Stimulated activated CD4-positive, alpha-beta T cell treated with anti-CD3 and anti-CD28 coated beads, Interleukin-15, amount 100 ng/mL, for 24 hours (primary cell): ENCODE measurements around the gene RPL23.
"Not testable (repeated sequence)": the region's sequence is repeated elsewhere in the genome, so short reads cannot be mapped to it uniquely, and the experiment has no call there.

Experiments used
- DNase-seq: peaks from one replicate; pipeline ENCODE4 v3.0.0-alpha.2; 2020

Gene RPL23

GRCh38 chr17:38867179-38867967 lies 13.9 kb upstream of the RPL23 start:
- peak; percentile 84 for DNase-seq

GRCh38 chr17:38864636-38865398 lies 11.3 kb upstream of the RPL23 start:
- no peak for DNase-seq

GRCh38 chr17:38861399-38861843 lies 7.9 kb upstream of the RPL23 start:
- no peak for DNase-seq

GRCh38 chr17:38857271-38857670 lies 3.8 kb upstream of the RPL23 start:
- DNase-seq, result no peak

GRCh38 chr17:38855101-38855714 lies 1.7 kb upstream of the RPL23 start:
- not testable (repeated sequence) for DNase-seq

- peak; percentile 30 for DNase-seq
These were observed 690 bp downstream of the RPL23 start for GRCh38 chr17:38852771-38853291.

- no peak for DNase-seq
These were observed 2.1 kb downstream of the RPL23 start for GRCh38 chr17:38851434-38851833.

- DNase-seq, result no peak
These were observed 3.1 kb downstream of the RPL23 start for GRCh38 chr17:38850374-38850773.

- DNase-seq, result peak; percentile 13
These were observed 4.4 kb downstream of the RPL23 start for GRCh38 chr17:38848939-38849605.

- DNase-seq, result no peak
These were observed 5.0 kb downstream of the RPL23 start for GRCh38 chr17:38848557-38848891.

- DNase-seq, result peak; percentile 17
These were observed 9.2 kb downstream of the RPL23 start for GRCh38 chr17:38844261-38844757.

GRCh38 chr17:38825762-38826247 lies 27.7 kb downstream of the RPL23 start:
- no peak for DNase-seq

GRCh38 chr17:38824899-38825761 lies 28.4 kb downstream of the RPL23 start, which contains the start of gene CWC25:
Gene CWC25, minus strand, starts transcription at chr17:38825321. Its CDS starts 138 bp downstream, at chr17:38825183.
- DNase-seq, result peak; percentile 93

- peak; percentile 31 for DNase-seq
These were observed 37.8 kb downstream of the RPL23 start for GRCh38 chr17:38815576-38816193.

GRCh38 chr17:38809828-38810227 lies 43.7 kb downstream of the RPL23 start:
- DNase-seq, result no peak

- DNase-seq, result no peak
These were observed 53.2 kb downstream of the RPL23 start for GRCh38 chr17:38800237-38800760.

GRCh38 chr17:38799501-38800236 lies 53.9 kb downstream of the RPL23 start, which contains the start of gene PIP4K2B:
Gene PIP4K2B, minus strand, starts transcription at chr17:38799556. Its CDS starts 132 bp downstream, at chr17:38799424.
- peak; percentile 96 for DNase-seq

GRCh38 chr17:38798614-38799500 lies 54.7 kb downstream of the RPL23 start:
- DNase-seq, result peak; percentile 61
